Measurements from ENCODE around the gene DHODH. TPM values are rescaled to one million over a fixed set of nuclear protein-coding genes. Genes with fewer than 3 reads are reported as not detected.

The DHODH gene
- total RNA-seq, 1 donor from 2014 or later = 6.0 TPM

- DNase-seq (ENCODE audit: low read depth, low spot score) = no peak
Observed at GRCh38 chr16:72013888-72014581, 5.5 kb downstream of the DHODH start.

- no peak for DNase-seq (ENCODE audit: low read depth, low spot score)
Observed at GRCh38 chr16:72014675-72015074, 6.1 kb downstream of the DHODH start.

- no peak for DNase-seq (ENCODE audit: low read depth, low spot score)
Observed at GRCh38 chr16:72015124-72015523, 6.6 kb downstream of the DHODH start.

GRCh38 chr16:72018470-72018869 lies 9.9 kb downstream of the DHODH start:
- no peak for DNase-seq (ENCODE audit: low read depth, low spot score)

GRCh38 chr16:72021043-72021442 lies 12.5 kb downstream of the DHODH start:
- DNase-seq (ENCODE audit: low read depth, low spot score) = no peak

GRCh38 chr16:72022127-72022526 lies 13.6 kb downstream of the DHODH start:
- DNase-seq (ENCODE audit: low read depth, low spot score) = no peak

GRCh38 chr16:72023962-72024361 lies 15.4 kb downstream of the DHODH start:
- no peak for DNase-seq (ENCODE audit: low read depth, low spot score)

- no peak for DNase-seq (ENCODE audit: low read depth, low spot score)
Observed at GRCh38 chr16:72024862-72025382, 16.4 kb downstream of the DHODH start.

- no peak for DNase-seq (ENCODE audit: low read depth, low spot score)
Observed at GRCh38 chr16:72025404-72026114, 17.0 kb downstream of the DHODH start.

- DNase-seq (ENCODE audit: low read depth, low spot score) = no peak
Observed at GRCh38 chr16:72027669-72028378, 19.3 kb downstream of the DHODH start.

GRCh38 chr16:72029567-72030271 lies 21.2 kb downstream of the DHODH start:
- no peak for DNase-seq (ENCODE audit: low read depth, low spot score)

- DNase-seq (ENCODE audit: low read depth, low spot score) = no peak
Observed at GRCh38 chr16:72033437-72033836, 24.9 kb downstream of the DHODH start.

GRCh38 chr16:72036098-72036497 lies 27.6 kb downstream of the DHODH start:
- no peak for DNase-seq (ENCODE audit: low read depth, low spot score)

GRCh38 chr16:72042157-72042660 lies 33.7 kb downstream of the DHODH start:
- no peak for DNase-seq (ENCODE audit: low read depth, low spot score)

- no peak for DNase-seq (ENCODE audit: low read depth, low spot score)
Observed at GRCh38 chr16:72043058-72043457, 34.5 kb downstream of the DHODH start.

- DNase-seq (ENCODE audit: low read depth, low spot score) = no peak
Observed at GRCh38 chr16:72043539-72043938, 35.0 kb downstream of the DHODH start.

- DNase-seq (ENCODE audit: low read depth, low spot score) = no peak
Observed at GRCh38 chr16:72044296-72044695, 35.8 kb downstream of the DHODH start.

- DNase-seq (ENCODE audit: low read depth, low spot score) = no peak
Observed at GRCh38 chr16:72044825-72045359, 36.3 kb downstream of the DHODH start.

GRCh38 chr16:72049110-72049509 lies 40.6 kb downstream of the DHODH start:
- DNase-seq (ENCODE audit: low read depth, low spot score) = no peak

GRCh38 chr16:72050769-72051464 lies 42.4 kb downstream of the DHODH start:
- no peak for DNase-seq (ENCODE audit: low read depth, low spot score)
